GM21717 (cell line): ENCODE results near the gene WDSUB1.
A peak's percentile ranks its signal among the peaks of the same experiment; 100 is the strongest.

ENCODE experiments used
- ATAC-seq: cut with Tn5 transposase; IDR thresholded peaks from one replicate; pipeline ENCODE4 v1.9.1; 2021; ENCODE audit warnings: mild to moderate bottlenecking, moderate library complexity; ENCODE audit not compliant: unreplicated experiment

The WDSUB1 gene

GRCh38 chr2:159285929-159286708, at the start of gene WDSUB1:
WDSUB1 (minus strand) TSS chr2:159286703; CDS start chr2:159283069, 3,634 bp downstream.
- peak; percentile 26 for ATAC-seq

GRCh38 chr2:159326569-159327255, 40.2 kb upstream of the WDSUB1 start:
- ATAC-seq = no peak

- ATAC-seq = no peak
Measured at GRCh38 chr2:159322419-159322818, 35.9 kb upstream of the WDSUB1 start.

GRCh38 chr2:159317392-159318088, 31.0 kb upstream of the WDSUB1 start:
- no peak for ATAC-seq

GRCh38 chr2:159307942-159308341, 21.4 kb upstream of the WDSUB1 start:
- ATAC-seq = no peak

- no peak for ATAC-seq
Measured at GRCh38 chr2:159300586-159300985, 14.1 kb upstream of the WDSUB1 start.

- ATAC-seq = no peak
Measured at GRCh38 chr2:159298967-159299366, 12.5 kb upstream of the WDSUB1 start.

- no peak for ATAC-seq
Measured at GRCh38 chr2:159297042-159297707, 10.7 kb upstream of the WDSUB1 start.

- no peak for ATAC-seq
Measured at GRCh38 chr2:159292157-159292556, 5.7 kb upstream of the WDSUB1 start.

GRCh38 chr2:159290289-159290907, 3.9 kb upstream of the WDSUB1 start:
- no peak for ATAC-seq

GRCh38 chr2:159287733-159288132, 1.2 kb upstream of the WDSUB1 start:
- ATAC-seq = no peak

GRCh38 chr2:159286709-159287441, 372 bp upstream of the WDSUB1 start:
- ATAC-seq = peak; percentile 93

- no peak for ATAC-seq
Measured at GRCh38 chr2:159285433-159285832, 1.1 kb downstream of the WDSUB1 start.

- no peak for ATAC-seq
Measured at GRCh38 chr2:159283529-159283928, 3.0 kb downstream of the WDSUB1 start.

- no peak for ATAC-seq
Measured at GRCh38 chr2:159281002-159281401, 5.5 kb downstream of the WDSUB1 start.

GRCh38 chr2:159279700-159280099, 6.8 kb downstream of the WDSUB1 start:
- no peak for ATAC-seq

GRCh38 chr2:159275111-159275510, 11.4 kb downstream of the WDSUB1 start:
- no peak for ATAC-seq

GRCh38 chr2:159272156-159272555, 14.3 kb downstream of the WDSUB1 start:
- no peak for ATAC-seq

- no peak for ATAC-seq
Measured at GRCh38 chr2:159270744-159271379, 15.6 kb downstream of the WDSUB1 start.

- ATAC-seq = no peak
Measured at GRCh38 chr2:159267921-159268320, 18.6 kb downstream of the WDSUB1 start.
